Stimulated activated effector memory CD8-positive, alpha-beta T cell treated with anti-CD3 and anti-CD28 coated beads, Interleukin-12 subunit alpha, Interleukin-12 subunit beta, amount 100 ng/mL, for 72 hours (primary cell): ENCODE data around the gene FGF12.
"Not testable (repeated sequence)": the region's sequence is repeated elsewhere in the genome, so short reads cannot be mapped to it uniquely, and the experiment has no call there.

Experiments
- ATAC-seq: fragments of 150-1000 bp; cut with Tn5 transposase; 2 replicates; pipeline ENCODE4 v1.10.0; 2021
- DNase-seq, 2 donors: peaks; one replicate each; pipeline ENCODE4 v3.0.0; 2021 to 2022; ENCODE audit warnings: low spot score in 2 of 2
- H3K27ac Mint-ChIP-seq: one replicate; pipeline ENCODE4 v1.8.0; 2022; ENCODE audit warnings: mild to moderate bottlenecking, mixed read lengths
- H3K36me3 Mint-ChIP-seq: one replicate; pipeline ENCODE4 v1.8.0; 2022; ENCODE audit warnings: mild to moderate bottlenecking, mixed read lengths
- H3K4me1 Mint-ChIP-seq: one replicate; pipeline ENCODE4 v1.8.0; 2022; ENCODE audit warnings: mixed read lengths
- H3K4me3 Mint-ChIP-seq: one replicate; pipeline ENCODE4 v1.8.0; 2022; ENCODE audit warnings: mild to moderate bottlenecking, mixed read lengths
- H3K9me3 Mint-ChIP-seq: one replicate; pipeline ENCODE4 v1.8.0; 2022; ENCODE audit warnings: mixed read lengths

FGF12 gene

GRCh38 chr3:192711126-192711525 is 16.2 kb downstream of the FGF12 start:
- H3K9me3 Mint-ChIP-seq, ATAC-seq, H3K27ac Mint-ChIP-seq, H3K4me1 Mint-ChIP-seq, DNase-seq, H3K4me3 Mint-ChIP-seq, H3K36me3 Mint-ChIP-seq: not testable (repeated sequence)

GRCh38 chr3:192710366-192710765 is 17.0 kb downstream of the FGF12 start:
- Mint-ChIP-seq H3K9me3 (peaks cover 4% of the 10 kb centered on the region), H3K36me3 (no peaks in the 10 kb centered on the region), H3K4me1 (no peaks in the 10 kb centered on the region), H3K27ac (no peak overlapping the region), H3K4me3 (no peak overlapping the region)
- DNase-seq (no peak), ATAC-seq (no peak)

GRCh38 chr3:192706272-192706671 is 21.1 kb downstream of the FGF12 start:
- DNase-seq (no peak), ATAC-seq (no peak)
- Mint-ChIP-seq H3K36me3 (no peaks in the 10 kb centered on the region), H3K4me3 (no peak overlapping the region), H3K4me1 (no peaks in the 10 kb centered on the region), H3K27ac (no peak overlapping the region), H3K9me3 (peaks cover 4% of the 10 kb centered on the region)

- Mint-ChIP-seq H3K36me3 (no peaks in the 10 kb centered on the region), H3K27ac (no peak overlapping the region)
- ATAC-seq = no peak
Measured at GRCh38 chr3:192700885-192701284, 26.5 kb downstream of the FGF12 start.

GRCh38 chr3:192696943-192697587 is 30.3 kb downstream of the FGF12 start:
- no peak for DNase-seq
- no peak overlapping the region for H3K4me3 Mint-ChIP-seq
- H3K36me3 Mint-ChIP-seq = no peaks in the 10 kb centered on the region
- no peak overlapping the region for H3K27ac Mint-ChIP-seq
- no peak for ATAC-seq
- no peaks in the 10 kb centered on the region for H3K9me3 Mint-ChIP-seq
- H3K4me1 Mint-ChIP-seq = no peaks in the 10 kb centered on the region

More at GRCh38 chr3:192700885-192701284, 26.5 kb downstream of the FGF12 start:
- Mint-ChIP-seq H3K9me3 (no peaks in the 10 kb centered on the region), H3K4me1 (no peaks in the 10 kb centered on the region), H3K4me3 (no peak overlapping the region)
- DNase-seq = no peak

GRCh38 chr3:192687488-192688152 is 39.7 kb downstream of the FGF12 start:
- Mint-ChIP-seq H3K4me3 (no peak overlapping the region), H3K36me3 (no peaks in the 10 kb centered on the region), H3K4me1 (no peaks in the 10 kb centered on the region), H3K27ac (no peak overlapping the region), H3K9me3 (peaks cover 12% of the 10 kb centered on the region)
- no peak for DNase-seq
- ATAC-seq = no peak

- DNase-seq = no peak
- no peak for ATAC-seq
- no peaks in the 10 kb centered on the region for H3K36me3 Mint-ChIP-seq
- H3K9me3 Mint-ChIP-seq = peaks cover 14% of the 10 kb centered on the region
- H3K4me1 Mint-ChIP-seq = no peaks in the 10 kb centered on the region
- H3K4me3 Mint-ChIP-seq = no peak overlapping the region
- no peak overlapping the region for H3K27ac Mint-ChIP-seq
Measured at GRCh38 chr3:192685801-192686200, 41.5 kb downstream of the FGF12 start.

GRCh38 chr3:192684151-192684550 is 43.2 kb downstream of the FGF12 start:
- Mint-ChIP-seq H3K27ac (no peak overlapping the region), H3K4me3 (no peak overlapping the region), H3K36me3 (no peaks in the 10 kb centered on the region), H3K9me3 (peaks cover 8% of the 10 kb centered on the region), H3K4me1 (no peaks in the 10 kb centered on the region)
- DNase-seq (no peak), ATAC-seq (no peak)

GRCh38 chr3:192675958-192676649 is 51.2 kb downstream of the FGF12 start:
- peaks cover 16% of the 10 kb centered on the region for H3K9me3 Mint-ChIP-seq
- peaks cover 6% of the 10 kb centered on the region for H3K36me3 Mint-ChIP-seq
- ATAC-seq (peak; percentile 87), DNase-seq (peak in 1 of 2 donors; percentile 47)
- peaks cover 9% of the 10 kb centered on the region for H3K4me1 Mint-ChIP-seq
- peak overlapping the region; percentile 88 for H3K27ac Mint-ChIP-seq
- H3K4me3 Mint-ChIP-seq = no peak overlapping the region

GRCh38 chr3:192655628-192656027 is 71.7 kb downstream of the FGF12 start:
- ATAC-seq = no peak
- Mint-ChIP-seq H3K9me3 (peaks cover 8% of the 10 kb centered on the region), H3K27ac (no peak overlapping the region), H3K4me3 (no peak overlapping the region), H3K36me3 (no peaks in the 10 kb centered on the region), H3K4me1 (no peaks in the 10 kb centered on the region)
- DNase-seq = no peak

GRCh38 chr3:192655040-192655439 is 72.3 kb downstream of the FGF12 start:
- Mint-ChIP-seq H3K36me3 (no peaks in the 10 kb centered on the region), H3K4me1 (no peaks in the 10 kb centered on the region), H3K4me3 (no peak overlapping the region), H3K9me3 (peaks cover 8% of the 10 kb centered on the region), H3K27ac (no peak overlapping the region)
- DNase-seq = no peak
- ATAC-seq = no peak

GRCh38 chr3:192653862-192654261 is 73.5 kb downstream of the FGF12 start:
- Mint-ChIP-seq H3K27ac (no peak overlapping the region), H3K9me3 (peaks cover 6% of the 10 kb centered on the region), H3K4me1 (no peaks in the 10 kb centered on the region), H3K4me3 (no peak overlapping the region), H3K36me3 (no peaks in the 10 kb centered on the region)
- no peak for DNase-seq
- no peak for ATAC-seq

GRCh38 chr3:192652727-192653126 is 74.6 kb downstream of the FGF12 start:
- ATAC-seq = no peak
- H3K4me3 Mint-ChIP-seq = no peak overlapping the region
- no peaks in the 10 kb centered on the region for H3K4me1 Mint-ChIP-seq
- H3K9me3 Mint-ChIP-seq = peaks cover 6% of the 10 kb centered on the region
- DNase-seq = no peak
- no peaks in the 10 kb centered on the region for H3K36me3 Mint-ChIP-seq
- no peak overlapping the region for H3K27ac Mint-ChIP-seq

GRCh38 chr3:192651836-192652512 is 75.4 kb downstream of the FGF12 start:
- H3K4me3 Mint-ChIP-seq = no peak overlapping the region
- DNase-seq = no peak
- no peaks in the 10 kb centered on the region for H3K4me1 Mint-ChIP-seq
- ATAC-seq = no peak
- no peaks in the 10 kb centered on the region for H3K36me3 Mint-ChIP-seq
- H3K9me3 Mint-ChIP-seq = peaks cover 6% of the 10 kb centered on the region
- no peak overlapping the region for H3K27ac Mint-ChIP-seq

GRCh38 chr3:192645437-192645836 is 81.9 kb downstream of the FGF12 start:
- H3K36me3 Mint-ChIP-seq = no peaks in the 10 kb centered on the region
- DNase-seq = no peak
- H3K9me3 Mint-ChIP-seq = peaks cover 8% of the 10 kb centered on the region
- no peaks in the 10 kb centered on the region for H3K4me1 Mint-ChIP-seq
- no peak overlapping the region for H3K4me3 Mint-ChIP-seq
- no peak for ATAC-seq
- H3K27ac Mint-ChIP-seq = no peak overlapping the region
